NCI-H69 (cell line): ENCODE data around the gene CR1L.
"Not testable (repeated sequence)": the region's sequence is repeated elsewhere in the genome, so short reads cannot be mapped to it uniquely, and the experiment has no call there.

Experiments used
- DNase-seq: peaks from one replicate; lab custom pipeline; 2025; lab: John Stamatoyannopoulos, UW

Gene CR1L

GRCh38 chr1:207745839-207746767 is 101.2 kb downstream of the CR1L start:
- DNase-seq, result no peak

GRCh38 chr1:207747627-207748492 is 102.9 kb downstream of the CR1L start:
- no peak for DNase-seq

GRCh38 chr1:207748737-207749528 is 104.0 kb downstream of the CR1L start:
- DNase-seq, result peak; percentile 39

GRCh38 chr1:207750631-207751305 is 105.8 kb downstream of the CR1L start:
- no peak for DNase-seq

- DNase-seq, result peak; percentile 18
Measured at GRCh38 chr1:207751463-207751789, 106.5 kb downstream of the CR1L start.

DNA sequence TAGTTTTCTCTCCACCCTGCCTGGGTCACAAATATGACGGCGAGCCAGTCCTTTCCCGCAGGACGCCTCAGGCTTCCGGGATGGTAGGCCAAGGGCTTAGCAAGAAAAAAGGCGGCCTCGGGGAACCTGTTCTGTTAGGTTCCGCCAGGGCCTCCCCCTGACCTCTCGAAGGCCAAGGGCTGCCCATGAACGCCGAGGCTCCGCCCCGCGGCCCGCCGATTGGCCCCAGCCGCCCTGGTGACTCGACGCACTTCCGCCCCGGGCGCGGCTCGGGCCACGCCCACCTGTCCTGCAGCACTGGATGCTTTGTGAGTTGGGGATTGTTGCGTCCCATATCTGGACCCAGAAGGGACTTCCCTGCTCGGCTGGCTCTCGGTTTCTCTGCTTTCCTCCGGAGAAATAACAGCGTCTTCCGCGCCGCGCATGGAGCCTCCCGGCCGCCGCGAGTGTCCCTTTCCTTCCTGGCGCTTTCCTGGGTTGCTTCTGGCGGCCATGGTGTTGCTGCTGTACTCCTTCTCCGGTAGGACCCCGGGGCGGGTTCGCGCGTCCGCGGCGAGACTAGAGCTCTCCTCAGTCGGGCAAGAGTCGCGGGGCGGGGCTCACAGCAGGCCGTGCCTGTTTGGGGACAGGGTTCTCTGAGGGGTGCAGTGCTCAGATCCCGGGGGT is 107.0 kb downstream of the CR1L start, which contains the start of gene CD46:
Gene CD46, plus strand, starts transcription at position 265 of the 666 bp plus-strand sequence. Its CDS starts 159 bp downstream, at position 424.
- peak; percentile 98 for DNase-seq

- peak; percentile 78 for DNase-seq
Measured at GRCh38 chr1:207752456-207752998, 107.6 kb downstream of the CR1L start.

- DNase-seq, result no peak
Measured at GRCh38 chr1:207753611-207754010, 108.7 kb downstream of the CR1L start.

DNA sequence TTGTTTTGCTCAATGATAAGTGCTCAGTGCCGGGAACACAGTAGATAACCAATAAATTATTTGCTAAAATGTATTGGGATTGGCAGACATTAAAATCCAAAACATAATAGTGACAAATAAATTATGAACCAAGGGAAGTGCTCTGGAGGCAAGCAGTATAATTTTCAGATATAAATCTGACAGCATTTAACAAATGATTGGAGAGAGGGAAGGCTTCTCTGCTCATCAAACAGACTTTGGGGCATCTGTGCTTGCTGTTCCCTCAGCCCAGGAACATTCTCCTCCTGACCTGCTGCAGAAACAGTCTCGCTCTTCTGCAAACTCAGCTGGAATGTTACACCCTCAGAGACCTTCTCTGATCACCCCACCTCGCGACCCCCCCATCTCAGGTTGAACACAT is 109.1 kb downstream of the CR1L start:
- DNase-seq, result no peak

GRCh38 chr1:207754974-207755700 is 110.2 kb downstream of the CR1L start:
- DNase-seq, result peak; percentile 17

DNA sequence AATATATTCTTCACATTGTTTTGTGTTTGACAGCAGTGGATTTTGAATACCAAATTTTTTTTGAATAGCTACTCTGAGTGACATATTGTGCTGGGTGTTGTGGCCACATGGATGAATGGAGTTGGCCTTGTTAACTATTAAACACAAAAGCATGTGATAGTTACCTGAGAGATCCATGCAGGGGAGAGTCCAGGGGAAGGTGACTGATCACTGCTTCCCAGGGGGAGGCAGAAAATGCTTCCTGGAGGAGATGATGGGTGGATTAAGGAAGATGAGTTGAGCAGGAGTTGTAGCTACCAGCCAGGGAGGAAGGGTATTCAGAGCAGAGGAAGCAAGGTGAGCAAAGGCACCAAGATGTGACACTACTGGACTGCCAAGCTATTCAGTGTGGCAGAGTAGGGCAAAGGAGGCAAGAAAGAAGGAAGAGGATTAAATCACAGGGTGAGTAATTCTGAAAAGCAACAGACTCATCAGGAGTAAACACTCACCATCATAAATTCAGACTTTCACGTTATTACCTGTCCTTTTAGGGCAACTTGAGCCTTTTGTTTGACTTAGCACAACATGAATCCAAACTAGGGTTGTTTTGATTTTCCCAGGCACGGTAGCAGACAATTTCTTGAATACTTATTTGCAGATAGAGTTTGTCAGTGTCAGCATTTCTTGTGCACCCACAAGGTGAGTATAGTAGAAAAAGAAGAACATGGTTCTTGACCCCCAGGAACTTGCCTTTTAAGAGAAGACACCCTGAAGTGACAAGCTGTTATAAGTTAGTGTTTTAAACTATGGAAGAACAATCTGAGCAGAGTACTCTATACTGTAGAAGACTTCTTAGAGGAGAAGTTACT is 111.1 kb downstream of the CR1L start:
- DNase-seq, result no peak

- DNase-seq, result no peak
Measured at GRCh38 chr1:207762622-207763021, 117.7 kb downstream of the CR1L start.

DNA sequence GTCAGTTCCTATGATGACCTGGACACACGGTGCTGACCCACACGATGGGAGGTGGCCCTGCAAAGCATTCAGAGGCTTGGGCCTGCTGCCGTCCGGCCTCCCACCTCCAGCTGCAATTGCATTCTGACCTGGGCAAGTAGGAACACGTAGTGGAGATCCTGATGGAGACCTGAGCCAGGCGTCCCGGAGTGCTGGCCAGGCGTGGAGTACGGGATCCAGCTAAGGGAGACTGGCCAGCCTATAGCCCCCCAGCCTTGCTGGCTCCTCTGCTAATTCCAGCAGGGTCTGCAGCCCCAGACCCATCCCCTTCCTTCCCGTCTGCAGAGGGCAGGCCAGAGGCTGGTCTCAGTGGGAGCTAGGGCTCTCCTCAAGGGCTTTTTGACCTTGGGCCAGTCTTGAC is 118.2 kb downstream of the CR1L start:
- DNase-seq, result no peak

DNA sequence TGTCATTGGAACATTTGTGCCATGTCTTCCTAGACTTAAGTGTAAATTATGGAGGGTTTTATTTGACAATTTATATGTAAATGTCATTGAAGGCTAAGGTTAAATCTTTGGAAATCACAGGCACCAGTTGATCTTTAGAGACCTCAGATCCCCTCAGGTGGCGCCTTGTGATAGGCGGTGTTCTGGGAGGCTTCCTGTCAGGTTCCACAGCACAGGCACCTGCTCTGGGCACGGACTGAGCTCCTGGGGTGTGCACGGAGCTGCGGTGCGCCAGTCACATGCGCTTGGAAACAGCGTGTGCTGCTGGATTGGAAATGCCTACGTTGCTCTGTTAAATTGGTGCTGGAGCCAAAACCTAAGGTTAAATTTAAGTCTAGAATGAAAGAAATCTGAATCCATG is 119.0 kb downstream of the CR1L start:
- DNase-seq, result no peak

- DNase-seq, result no peak
Measured at GRCh38 chr1:207766569-207766968, 121.6 kb downstream of the CR1L start.

DNA sequence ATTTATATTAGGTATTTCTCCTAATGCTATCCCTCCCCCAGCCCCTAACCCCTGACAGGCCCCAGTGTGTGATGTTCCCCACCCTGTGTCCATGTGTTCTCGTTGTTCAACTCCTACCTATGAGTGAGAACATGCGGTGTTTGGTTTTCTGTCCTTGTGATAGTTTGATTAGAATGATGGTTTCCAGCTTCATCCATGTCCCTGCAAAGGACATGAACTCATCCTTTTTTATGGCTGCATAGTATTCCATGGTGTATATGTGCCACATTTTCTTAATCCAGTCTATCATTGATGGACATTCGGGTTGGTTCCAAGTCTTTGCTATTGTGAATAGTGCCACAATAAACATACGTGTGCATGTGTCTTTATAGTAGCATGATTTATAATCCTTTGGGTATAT is 125.6 kb downstream of the CR1L start:
- not testable (repeated sequence) for DNase-seq
